ENCODE results near the gene MFSD2A.

DNA sequence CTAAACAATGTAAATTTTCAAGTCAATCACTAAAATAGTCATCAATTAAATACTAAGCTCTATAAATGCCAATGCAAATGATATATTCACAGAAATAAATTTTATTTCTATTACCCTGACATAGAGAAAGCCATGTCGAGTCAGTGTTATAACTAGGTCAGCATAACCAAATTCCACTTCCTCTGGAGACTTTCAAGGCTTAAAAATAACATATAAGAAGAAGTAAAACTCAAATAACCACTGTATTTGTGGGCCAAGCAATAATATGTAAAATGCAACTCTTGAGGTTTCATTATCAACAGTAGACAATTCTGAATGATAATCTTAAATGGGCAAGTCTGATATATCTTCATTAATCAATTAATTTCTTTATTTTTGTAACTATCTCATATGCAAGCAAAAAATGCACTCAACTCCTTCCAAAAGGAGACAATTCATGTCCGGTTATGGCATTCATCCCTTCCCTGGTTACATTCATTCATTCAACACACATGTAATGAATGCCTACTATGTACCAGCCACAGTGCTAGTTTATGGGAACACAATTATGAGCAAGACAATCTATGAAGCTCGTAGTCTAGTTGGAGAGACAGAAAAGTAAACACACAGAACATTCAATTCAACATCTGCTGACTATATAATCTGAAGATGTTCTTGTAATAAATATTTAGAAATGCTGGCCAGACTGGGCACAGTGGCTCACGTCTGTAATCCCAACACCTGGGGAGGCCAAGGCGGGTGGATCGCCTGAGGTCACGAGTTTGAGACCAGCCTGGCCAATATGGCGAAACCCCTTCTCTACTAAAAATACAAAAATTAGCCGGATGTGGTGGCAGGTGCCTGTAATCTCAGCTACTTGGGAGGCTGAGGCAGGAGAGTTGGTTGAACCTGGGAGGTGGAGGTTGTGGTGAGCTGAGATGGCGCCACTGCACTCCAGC is 48.5 kb downstream of the MFSD2A start:
- TF ChIP-seq, protein P1, sequence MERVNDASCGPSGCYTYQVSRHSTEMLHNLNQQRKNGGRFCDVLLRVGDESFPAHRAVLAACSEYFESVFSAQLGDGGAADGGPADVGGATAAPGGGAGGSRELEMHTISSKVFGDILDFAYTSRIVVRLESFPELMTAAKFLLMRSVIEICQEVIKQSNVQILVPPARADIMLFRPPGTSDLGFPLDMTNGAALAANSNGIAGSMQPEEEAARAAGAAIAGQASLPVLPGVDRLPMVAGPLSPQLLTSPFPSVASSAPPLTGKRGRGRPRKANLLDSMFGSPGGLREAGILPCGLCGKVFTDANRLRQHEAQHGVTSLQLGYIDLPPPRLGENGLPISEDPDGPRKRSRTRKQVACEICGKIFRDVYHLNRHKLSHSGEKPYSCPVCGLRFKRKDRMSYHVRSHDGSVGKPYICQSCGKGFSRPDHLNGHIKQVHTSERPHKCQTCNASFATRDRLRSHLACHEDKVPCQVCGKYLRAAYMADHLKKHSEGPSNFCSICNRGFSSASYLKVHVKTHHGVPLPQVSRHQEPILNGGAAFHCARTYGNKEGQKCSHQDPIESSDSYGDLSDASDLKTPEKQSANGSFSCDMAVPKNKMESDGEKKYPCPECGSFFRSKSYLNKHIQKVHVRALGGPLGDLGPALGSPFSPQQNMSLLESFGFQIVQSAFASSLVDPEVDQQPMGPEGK (CRISPR knock-in tag; IDR thresholded peaks at IDR 0.05; ENCODE audit: borderline replicate concordance), result no peak
- TF ChIP-seq THAP12 (CRISPR knock-in tag; IDR thresholded peaks at IDR 0.05) (no peak), TARDBP (IDR thresholded peaks at IDR 0.05) (no peak), RNF219 (CRISPR knock-in tag; IDR thresholded peaks at IDR 0.05) (no peak), KDM4B (IDR thresholded peaks at IDR 0.05; ENCODE audit: borderline replicate concordance in 2 of 2, low read depth in 1 of 2) (no peak), ELK1 (CRISPR knock-in tag; IDR thresholded peaks at IDR 0.05) (no peak), KDM1A (IDR thresholded peaks at IDR 0.05) (no peak), FOXM1 (IDR thresholded peaks at IDR 0.05; ENCODE audit: low read depth) (no peak), FOXM1 (CRISPR knock-in tag; IDR thresholded peaks at IDR 0.05; ENCODE audit: low read depth) (no peak), TBL1XR1 (IDR thresholded peaks at IDR 0.05; ENCODE audit: low read length in 2 of 2) (no peak), HDAC1 (IDR thresholded peaks at IDR 0.05) (no peak), ARID1B (IDR thresholded peaks at IDR 0.05) (no peak), CTCF (IDR thresholded peaks at IDR 0.05 in 2 of 3, conservative IDR thresholded peaks at IDR 0.05 in 1 of 3; ENCODE audit: insufficient read depth in 2 of 3, low read depth in 1 of 3, low read length in 3 of 3) (no peak), ZNF217 (CRISPR knock-in tag; IDR thresholded peaks at IDR 0.05) (no peak), NFRKB (IDR thresholded peaks at IDR 0.05; ENCODE audit: low read depth) (no peak)

All from K562 (cell line).